Loucy (cell line): ENCODE results near the gene NLRP4.

Source experiments
- CTCF ChIP-seq: fragments of 200-600 bp; sonication (generic); conservative IDR thresholded peaks from 2 replicates; pipeline ENCODE4 v1.5.1; 2014; ENCODE audit warnings: mild to moderate bottlenecking, antibody characterized with exemption, low read length
- EZH2phosphoT487 ChIP-seq: fragments of 200-600 bp; IDR thresholded peaks from 2 replicates; pipeline ENCODE4 v1.6.1; 2018; ENCODE audit warnings: antibody characterized with exemption, mild to moderate bottlenecking, moderate library complexity, borderline replicate concordance

- no peak for TF ChIP-seq CTCF
- TF ChIP-seq EZH2phosphoT487: no peak
Observed at GRCh38 chr19:55870736-55871135, 34.4 kb downstream of the NLRP4 start.
